Keratinocyte (primary cell): ENCODE data around the gene TNIK. TPM values are rescaled to one million over a fixed set of nuclear protein-coding genes. Genes with fewer than 3 reads are reported as not detected.

ENCODE experiments used
- DNase-seq: peaks from one replicate; pipeline ENCODE4 v3.0.0-alpha.2; 2011; ENCODE audit warnings: low read depth, missing footprints, low spot score
- FAIRE-seq: peaks from 2 replicates; lab custom pipeline; 2011; peaks lifted over from hg19 to GRCh38; lab: Jason Lieb, UNC
- H2AFZ ChIP-seq: 2 replicates; pipeline ENCODE4 v1.6.0; 2012; ENCODE audit warnings: low read length, control low read depth, inconsistent platforms; ENCODE audit not compliant: control insufficient read depth
- H3K27ac ChIP-seq: 2 replicates; pipeline ENCODE4 v1.5.1; 2011; ENCODE audit warnings: low read length; ENCODE audit not compliant: control insufficient read depth, insufficient read depth
- H3K27me3 ChIP-seq: 3 replicates; pipeline ENCODE4 v1.6.0; 2011; ENCODE audit warnings: low read length; ENCODE audit not compliant: control insufficient read depth, insufficient read depth; ENCODE audit errors: extremely low read depth
- H3K36me3 ChIP-seq, 2 experiments: 2 replicates in 1 of 2; 3 replicates in 1 of 2; pipeline ENCODE4 v1.5.1; 2011; ENCODE audit warnings: low read length in 2 of 2, mild to moderate bottlenecking in 1 of 2; ENCODE audit not compliant: control insufficient read depth in 2 of 2, insufficient read depth in 2 of 2; ENCODE audit errors: extremely low read depth in 1 of 2
- H3K4me1 ChIP-seq: 3 replicates; pipeline ENCODE4 v1.5.1; 2011; ENCODE audit warnings: low read length; ENCODE audit not compliant: control insufficient read depth, insufficient read depth; ENCODE audit errors: extremely low read depth
- H3K4me2 ChIP-seq: 3 replicates; pipeline ENCODE4 v1.6.0; 2011; ENCODE audit warnings: low read depth, low read length; ENCODE audit not compliant: control insufficient read depth, insufficient read depth; ENCODE audit errors: extremely low read depth
- H3K4me3 ChIP-seq, 3 experiments: fragments of 200-600 bp in 1 of 3; sonication (generic) in 1 of 3; 2 replicates in 2 of 3; 3 replicates in 1 of 3; pipeline ENCODE4 v1.5.1; 2011 to 2016; ENCODE audit warnings: low read length in 3 of 3, mild to moderate bottlenecking in 3 of 3, control low read depth in 2 of 3, inconsistent platforms in 1 of 3, low read depth in 1 of 3, mixed read lengths in 1 of 3, mixed run types in 1 of 3, moderate library complexity in 1 of 3; ENCODE audit not compliant: control insufficient read depth in 2 of 3, insufficient read depth in 2 of 3; ENCODE audit errors: extremely low read depth in 1 of 3
- H3K79me2 ChIP-seq: 2 replicates; pipeline ENCODE4 v1.6.0; 2012; ENCODE audit warnings: low read length; ENCODE audit not compliant: control insufficient read depth, insufficient read depth
- H3K9ac ChIP-seq: 3 replicates; pipeline ENCODE4 v1.6.0; 2011; ENCODE audit warnings: low read length; ENCODE audit not compliant: control insufficient read depth, insufficient read depth; ENCODE audit errors: extremely low read depth
- H3K9me1 ChIP-seq: 3 replicates; pipeline ENCODE4 v1.6.0; 2011; ENCODE audit warnings: low read length; ENCODE audit not compliant: control insufficient read depth, insufficient read depth; ENCODE audit errors: extremely low read depth
- H3K9me3 ChIP-seq: 2 replicates; pipeline ENCODE4 v1.5.1; 2012; ENCODE audit warnings: low read depth, low read length; ENCODE audit not compliant: control insufficient read depth
- H4K20me1 ChIP-seq: 3 replicates; pipeline ENCODE4 v1.6.0; 2011; ENCODE audit warnings: low read length; ENCODE audit not compliant: control insufficient read depth, insufficient read depth; ENCODE audit errors: extremely low read depth
- CTCF ChIP-seq, 3 experiments: IDR thresholded peaks in 1 of 3; conservative IDR thresholded peaks in 1 of 3; optimal IDR thresholded peaks in 1 of 3; 2 replicates in 2 of 3; 3 replicates in 1 of 3; pipeline versions ENCODE3 to v1.5.1; 2011; ENCODE audit warnings: low read length in 3 of 3, mild to moderate bottlenecking in 3 of 3, moderate library complexity in 2 of 3, control low read depth in 1 of 3, inconsistent platforms in 1 of 3; ENCODE audit not compliant: insufficient read depth in 2 of 3; ENCODE audit errors: extremely low read depth in 1 of 3
- EZH2 ChIP-seq: IDR thresholded peaks from one replicate; pipeline ENCODE4 v1.6.1; 2012; ENCODE audit warnings: inconsistent platforms, mild to moderate bottlenecking, low read length, moderate library complexity
- dilution Hi-C: fragments of 300-500 bp; cut with MboI; formaldehyde crosslinking; loops from one replicate; pipeline ENCODE4 v1.7.0; 2020; ENCODE audit warnings: low sequenced_read_pairs; ENCODE audit not compliant: extremely low pct_ligation_motif_present
- polyA plus RNA-seq, 5 experiments: library from polyadenylated mRNA; depleted of rRNA in 3 of 5; stranded (reverse) in 3 of 5; stranded (forward) in 1 of 5; unstranded in 1 of 5; fragments of >200 nt; gene quantifications; 1 replicate in 1 of 5; 2 replicates in 3 of 5; 3 replicates in 1 of 5; pipeline versions ENCODE4 v1.2.1 to v1.2.3, GENCODE V29; 2011 to 2012; ENCODE audit warnings: missing spikeins in 2 of 5, low read depth in 1 of 5, low replicate concordance in 1 of 5

Gene TNIK
- polyA plus RNA-seq, 1 donor (not counting 4 experiments of a cell fraction or from before 2014, with no cell fraction given) = 4.4 TPM

GRCh38 chr3:171436380-171436779 lies 23.8 kb downstream of the TNIK start:
- DNase-seq = no peak
- Histone ChIP-seq H3K9me3 (no peaks in the 10 kb centered on the region), H3K4me1 (no peaks in the 10 kb centered on the region), H3K4me3 (no peak overlapping the region), H4K20me1 (no peaks in the 10 kb centered on the region), H3K27me3 (no peaks in the 10 kb centered on the region), H3K79me2 (no peaks in the 10 kb centered on the region), H2AFZ (no peak overlapping the region), H3K36me3 (no peaks in the 10 kb centered on the region), H3K27ac (no peak overlapping the region), H3K9ac (no peak overlapping the region), H3K4me2 (no peak overlapping the region), H3K9me1 (no peaks in the 10 kb centered on the region)
- FAIRE-seq = no peak
- TF ChIP-seq CTCF (optimal IDR thresholded peaks at IDR 0.05 in 1 of 3, IDR thresholded peaks at IDR 0.05 in 1 of 3, conservative IDR thresholded peaks at IDR 0.05 in 1 of 3; ENCODE audit: extremely low read depth in 1 of 3, insufficient read depth in 2 of 3, low read length in 3 of 3) (no peak), EZH2 (no peak)
- dilution Hi-C loops = no loop called here

- H3K4me1 ChIP-seq = no peaks in the 10 kb centered on the region
- H3K36me3 ChIP-seq = no peaks in the 10 kb centered on the region
- TF ChIP-seq CTCF (optimal IDR thresholded peaks at IDR 0.05 in 1 of 3, IDR thresholded peaks at IDR 0.05 in 1 of 3, conservative IDR thresholded peaks at IDR 0.05 in 1 of 3; ENCODE audit: extremely low read depth in 1 of 3, insufficient read depth in 2 of 3, low read length in 3 of 3) = no peak
- no peak for TF ChIP-seq EZH2
- no peak for FAIRE-seq
- no peaks in the 10 kb centered on the region for H4K20me1 ChIP-seq
- no peak for DNase-seq
- dilution Hi-C loops = no loop called here
- no peak overlapping the region for H3K9ac ChIP-seq
- no peak overlapping the region for H3K4me3 ChIP-seq
- H3K27ac ChIP-seq = no peak overlapping the region
- H3K4me2 ChIP-seq = no peak overlapping the region
- H2AFZ ChIP-seq = no peak overlapping the region
- no peaks in the 10 kb centered on the region for H3K79me2 ChIP-seq
- H3K9me3 ChIP-seq = no peaks in the 10 kb centered on the region
- H3K9me1 ChIP-seq = no peaks in the 10 kb centered on the region
- H3K27me3 ChIP-seq = no peaks in the 10 kb centered on the region
These were observed 24.4 kb downstream of the TNIK start for GRCh38 chr3:171435757-171436156.
